LNCAP (cell line): Measurements from ENCODE around the gene ASPHD2.

Experiments used
- TF ChIP-seq, protein P1 (sequence below): fragments of 450-650 bp; IDR thresholded peaks from 2 replicates; pipeline ENCODE4 v1.5.1; 2017; ENCODE audit warnings: mild to moderate bottlenecking

ASPHD2 gene

DNA sequence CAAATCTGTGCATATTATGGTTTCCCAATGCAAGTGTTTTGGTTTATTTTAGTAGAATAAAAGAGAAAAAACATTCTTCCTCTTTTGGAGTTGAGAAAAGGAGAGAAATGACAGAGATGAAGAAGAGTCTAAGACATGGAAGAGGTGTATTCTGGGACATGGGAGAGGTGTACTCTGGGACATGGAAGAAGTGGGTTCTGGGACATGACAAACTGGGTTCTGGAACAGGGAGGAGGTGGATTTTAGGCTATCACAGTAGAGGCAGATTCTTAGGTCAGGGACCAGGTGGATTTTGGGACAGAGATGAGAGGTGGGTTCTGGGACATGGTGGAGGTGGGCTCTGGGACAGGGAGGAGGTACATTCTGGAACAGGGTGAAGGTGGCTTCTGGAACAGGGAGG lies 2.1 kb upstream of the ASPHD2 start:
- TF ChIP-seq, protein P1, sequence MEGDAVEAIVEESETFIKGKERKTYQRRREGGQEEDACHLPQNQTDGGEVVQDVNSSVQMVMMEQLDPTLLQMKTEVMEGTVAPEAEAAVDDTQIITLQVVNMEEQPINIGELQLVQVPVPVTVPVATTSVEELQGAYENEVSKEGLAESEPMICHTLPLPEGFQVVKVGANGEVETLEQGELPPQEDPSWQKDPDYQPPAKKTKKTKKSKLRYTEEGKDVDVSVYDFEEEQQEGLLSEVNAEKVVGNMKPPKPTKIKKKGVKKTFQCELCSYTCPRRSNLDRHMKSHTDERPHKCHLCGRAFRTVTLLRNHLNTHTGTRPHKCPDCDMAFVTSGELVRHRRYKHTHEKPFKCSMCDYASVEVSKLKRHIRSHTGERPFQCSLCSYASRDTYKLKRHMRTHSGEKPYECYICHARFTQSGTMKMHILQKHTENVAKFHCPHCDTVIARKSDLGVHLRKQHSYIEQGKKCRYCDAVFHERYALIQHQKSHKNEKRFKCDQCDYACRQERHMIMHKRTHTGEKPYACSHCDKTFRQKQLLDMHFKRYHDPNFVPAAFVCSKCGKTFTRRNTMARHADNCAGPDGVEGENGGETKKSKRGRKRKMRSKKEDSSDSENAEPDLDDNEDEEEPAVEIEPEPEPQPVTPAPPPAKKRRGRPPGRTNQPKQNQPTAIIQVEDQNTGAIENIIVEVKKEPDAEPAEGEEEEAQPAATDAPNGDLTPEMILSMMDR = no peak

- TF ChIP-seq, protein P1 = no peak
Observed at GRCh38 chr22:26429458-26430286, 612 bp downstream of the ASPHD2 start.

DNA sequence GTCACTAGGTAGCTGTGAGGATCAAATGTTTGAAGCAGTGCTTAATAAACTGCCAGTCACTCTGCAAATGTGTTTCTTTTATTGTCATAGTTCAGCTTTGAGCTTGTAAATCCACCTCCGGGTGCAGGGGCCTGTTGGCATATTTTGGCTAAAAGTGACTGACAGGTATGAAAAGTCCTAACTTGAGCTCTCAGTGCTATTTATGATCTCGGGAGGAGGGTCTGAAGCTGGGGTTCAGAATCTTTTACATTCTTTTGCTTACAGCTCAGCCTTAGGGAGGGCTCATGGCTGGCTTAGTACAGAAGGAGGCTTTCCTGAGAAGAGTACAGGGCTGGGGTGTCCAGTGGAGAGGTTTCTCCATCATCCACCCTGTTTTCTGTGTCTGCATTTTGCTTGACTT lies 1.5 kb downstream of the ASPHD2 start:
- TF ChIP-seq, protein P1 = no peak

DNA sequence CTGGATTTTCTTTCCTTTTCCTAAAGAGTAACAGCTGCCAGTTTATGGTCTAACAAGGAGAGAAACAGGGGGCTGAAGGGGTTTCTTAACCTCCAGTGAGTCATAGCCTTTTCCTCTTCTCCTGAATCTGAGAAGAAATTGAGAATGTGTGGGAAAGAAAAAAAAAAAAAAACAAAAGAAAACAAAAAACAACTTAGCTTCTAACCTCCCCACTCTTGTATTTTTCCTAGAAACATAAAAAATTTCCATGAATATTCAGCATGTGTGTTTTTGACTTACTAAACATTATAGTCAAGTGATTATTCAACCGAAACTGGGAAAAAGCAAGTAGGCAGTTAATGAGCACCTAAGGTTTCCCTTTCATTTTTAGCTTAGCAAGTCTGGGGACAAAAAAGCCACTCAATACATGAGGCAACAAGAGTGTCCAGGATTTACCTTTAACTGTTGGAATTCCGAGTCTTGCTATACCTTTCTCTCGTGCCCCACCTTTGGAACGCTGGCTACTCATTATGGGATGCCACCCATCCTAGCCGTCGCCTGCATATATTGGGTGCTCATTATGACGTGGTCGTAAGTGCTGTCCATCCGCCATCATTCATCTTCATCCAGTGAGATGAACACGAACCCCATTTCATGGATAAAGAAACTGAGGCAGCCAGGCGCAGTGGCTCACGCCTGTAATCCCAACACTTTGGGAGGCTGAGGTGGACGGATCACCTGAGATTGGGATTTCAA lies 2.4 kb downstream of the ASPHD2 start:
- TF ChIP-seq, protein P1 = no peak

- TF ChIP-seq, protein P1 = no peak
Observed at GRCh38 chr22:26432619-26433311, 3.7 kb downstream of the ASPHD2 start.

DNA sequence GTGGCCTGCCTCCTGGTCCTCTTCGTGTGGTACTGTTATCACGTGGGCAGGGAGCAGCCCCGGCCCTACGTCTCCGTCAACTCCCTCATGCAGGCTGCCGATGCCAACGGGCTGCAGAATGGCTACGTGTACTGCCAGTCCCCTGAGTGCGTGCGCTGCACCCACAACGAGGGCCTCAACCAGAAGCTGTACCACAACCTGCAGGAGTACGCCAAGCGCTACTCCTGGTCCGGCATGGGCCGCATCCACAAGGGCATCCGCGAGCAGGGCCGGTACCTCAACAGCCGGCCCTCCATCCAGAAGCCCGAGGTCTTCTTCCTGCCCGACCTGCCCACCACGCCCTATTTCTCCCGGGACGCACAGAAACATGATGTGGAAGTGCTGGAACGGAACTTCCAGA lies 4.7 kb downstream of the ASPHD2 start:
- TF ChIP-seq, protein P1 = no peak

DNA sequence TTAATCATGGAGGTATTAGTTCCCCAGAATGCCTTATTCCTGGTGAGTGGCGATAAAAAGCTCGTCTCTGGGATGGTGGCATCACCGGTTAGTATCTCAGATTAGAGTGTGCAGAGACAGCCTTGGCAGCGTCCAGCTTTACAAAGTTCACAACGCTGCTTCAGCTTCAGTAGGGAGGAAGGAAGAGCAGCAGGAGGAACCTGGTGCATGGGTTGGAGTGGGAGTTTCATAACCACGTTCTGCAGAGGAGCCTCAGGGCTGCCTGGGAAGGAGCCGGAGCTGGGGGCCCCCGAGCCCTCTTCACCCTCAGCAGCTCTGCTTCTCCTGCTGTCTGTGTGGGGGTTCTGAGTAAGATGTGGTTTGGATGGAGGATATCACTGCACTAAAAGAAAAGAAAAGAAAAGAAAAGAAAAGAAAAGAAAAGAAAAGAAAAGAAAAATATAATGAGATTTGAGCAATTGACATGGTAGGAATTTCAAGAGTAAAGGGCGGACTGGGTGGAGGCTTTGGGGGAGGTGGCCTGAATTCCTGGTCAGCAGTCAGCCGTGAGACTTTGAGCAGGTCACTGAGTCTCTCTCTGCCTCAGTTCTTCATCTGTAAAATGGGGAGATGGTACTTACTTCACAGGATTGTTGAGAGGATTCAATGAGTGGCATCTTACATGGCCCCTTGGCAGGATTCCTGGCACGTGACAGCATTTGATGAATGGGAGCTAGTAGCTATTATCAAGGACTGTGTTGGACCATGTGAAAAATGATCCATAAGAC lies 6.5 kb downstream of the ASPHD2 start:
- TF ChIP-seq, protein P1 = no peak
